ENCODE data around the gene HYOU1.
"Not testable (repeated sequence)": the region's sequence is repeated elsewhere in the genome, so short reads cannot be mapped to it uniquely, and the experiment has no call there.

- TF ChIP-seq CTCF (IDR thresholded peaks at IDR 0.05 in 8 of 11, conservative IDR thresholded peaks at IDR 0.05 in 3 of 11); POLR2A (IDR thresholded peaks at IDR 0.05); POLR2AphosphoS5 (IDR thresholded peaks at IDR 0.05): not testable (repeated sequence)
These were observed 2.1 kb upstream of the HYOU1 start for GRCh38 chr11:119059128-119059527.
